Skeletal muscle satellite cell (primary cell): ENCODE data around the gene CCDC137. TPM values are rescaled to one million over a fixed set of nuclear protein-coding genes. Genes with fewer than 3 reads are reported as not detected.

ENCODE experiments used
- small RNA-seq: library from RNA; depleted of rRNA; stranded (forward); fragments of <200 nt; gene quantifications from one replicate; pipeline ENCODE3, GENCODE V24; 2012

CCDC137 gene

Small RNA genes lying within 50 kb of the gene (small RNA-seq; reads per million reads assigned to genes)
- gene MIR6786, result not detected
